ENCODE results near the gene MRPL20.
"Not testable (repeated sequence)": the region's sequence is repeated elsewhere in the genome, so short reads cannot be mapped to it uniquely, and the experiment has no call there.

MRPL20 gene

GRCh38 chr1:1385931-1386330 is 21.2 kb downstream of the MRPL20 start:
- Histone ChIP-seq H3K4me2 (ENCODE audit: low read length) (no peak overlapping the region), H3K36me3 (ENCODE audit: control insufficient read depth in 1 of 2, insufficient read depth in 2 of 2, low read length in 2 of 2) (peaks cover 55 to 69% of the 10 kb centered on the region in 2 experiments), H3K9ac (ENCODE audit: low read length) (no peak overlapping the region), H3K79me2 (ENCODE audit: control insufficient read depth, insufficient read depth, low read length, poor library complexity) (no peaks in the 10 kb centered on the region), H4K12ac (ENCODE audit: low read depth, low read length) (no peak overlapping the region), H3K79me1 (ENCODE audit: low read length) (no peaks in the 10 kb centered on the region), H2AFZ (ENCODE audit: insufficient read depth, low read length, poor library complexity) (no peak overlapping the region), H2BK120ac (ENCODE audit: insufficient read depth, low read length, poor library complexity) (no peak overlapping the region), H4K8ac (ENCODE audit: low read depth, low read length) (no peak overlapping the region), H4K91ac (ENCODE audit: low read depth, low read length) (no peak overlapping the region), H3K4me1 (ENCODE audit: control insufficient read depth in 1 of 2, insufficient read depth in 2 of 2, low read length in 2 of 2) (no peaks in the 10 kb centered on the region), H2BK5ac (ENCODE audit: low read depth, low read length, poor library complexity) (no peak overlapping the region), H3K9me3 (ENCODE audit: insufficient read depth, low read depth, low read length) (peaks cover 3% of the 10 kb centered on the region), H3K4me3 (ENCODE audit: low read depth, low read length) (no peak overlapping the region), H3K23ac (ENCODE audit: low read length) (no peak overlapping the region), H2BK12ac (ENCODE audit: low read length) (no peak overlapping the region), H2AK5ac (ENCODE audit: low read length) (no peak overlapping the region), H3K18ac (ENCODE audit: low read length) (no peak overlapping the region), H3K4ac (ENCODE audit: low read depth, low read length) (no peak overlapping the region), H3K14ac (ENCODE audit: low read length) (no peak overlapping the region), H3K27me3 (ENCODE audit: insufficient read depth, low read length) (no peaks in the 10 kb centered on the region), H3K27ac (ENCODE audit: low read depth, low read length) (no peak overlapping the region)
- DNase-seq, result no peak
- no CpG with 5 or more reads among the region's 8 CpGs for WGBS (ENCODE audit: extremely low coverage, insufficient coverage, insufficient read length)

DNA sequence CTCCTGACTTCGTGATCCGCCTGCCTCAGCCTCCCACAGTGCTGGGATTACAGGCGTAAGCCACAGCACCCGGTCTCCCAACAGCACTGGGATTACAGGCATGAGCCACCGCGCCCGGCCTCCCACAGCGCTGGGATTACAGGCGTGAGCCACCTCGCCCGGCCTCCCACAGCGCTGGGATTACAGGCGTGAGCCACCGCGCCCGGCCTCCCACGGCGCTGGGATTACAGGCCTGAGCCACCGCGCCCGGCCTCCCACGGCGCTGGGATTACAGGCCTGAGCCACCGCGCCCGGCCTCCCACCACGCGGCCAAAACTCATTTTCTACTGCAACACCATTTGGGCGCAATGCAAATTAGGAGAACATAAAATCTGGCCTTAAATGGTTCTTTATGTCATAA is 21.8 kb downstream of the MRPL20 start:
- no CpG with 5 or more reads among the region's 29 CpGs for WGBS (ENCODE audit: extremely low coverage, insufficient coverage, insufficient read length)

DNA sequence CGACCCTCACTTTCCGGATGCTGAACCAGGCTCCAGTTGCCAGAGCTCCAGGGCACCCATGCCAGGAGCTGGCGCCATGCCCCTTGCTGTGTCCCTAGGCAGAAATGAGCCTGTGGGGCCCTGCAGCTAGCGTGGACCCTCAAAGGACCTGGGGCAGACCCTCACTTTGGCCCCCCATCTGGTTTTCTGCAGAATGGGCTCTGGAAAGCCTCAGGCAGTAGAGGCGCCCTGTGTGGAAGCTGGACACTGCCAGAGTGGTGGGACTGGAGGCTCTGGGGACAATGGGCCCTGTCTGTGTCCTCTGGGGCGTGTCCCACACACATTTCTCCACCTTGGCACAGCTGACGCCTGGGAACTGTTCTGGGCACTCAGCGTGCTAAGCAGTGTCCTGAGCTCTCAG is 25.8 kb downstream of the MRPL20 start:
- Histone ChIP-seq H2BK12ac (ENCODE audit: low read length) (no peak overlapping the region), H3K79me1 (ENCODE audit: low read length) (no peaks in the 10 kb centered on the region), H3K23ac (ENCODE audit: low read length) (no peak overlapping the region), H3K4me1 (ENCODE audit: control insufficient read depth in 1 of 2, insufficient read depth in 2 of 2, low read length in 2 of 2) (no peaks in the 10 kb centered on the region), H3K27ac (ENCODE audit: low read depth, low read length) (no peak overlapping the region), H3K9ac (ENCODE audit: low read length) (no peak overlapping the region), H2AFZ (ENCODE audit: insufficient read depth, low read length, poor library complexity) (no peak overlapping the region), H3K36me3 (ENCODE audit: control insufficient read depth in 1 of 2, insufficient read depth in 2 of 2, low read length in 2 of 2) (peaks cover 26 to 37% of the 10 kb centered on the region in 2 experiments), H4K8ac (ENCODE audit: low read depth, low read length) (no peak overlapping the region), H3K9me3 (ENCODE audit: insufficient read depth, low read depth, low read length) (peaks cover 7% of the 10 kb centered on the region), H4K12ac (ENCODE audit: low read depth, low read length) (no peak overlapping the region), H3K4ac (ENCODE audit: low read depth, low read length) (no peak overlapping the region), H3K4me3 (ENCODE audit: low read depth, low read length) (no peak overlapping the region), H3K27me3 (ENCODE audit: insufficient read depth, low read length) (no peaks in the 10 kb centered on the region), H3K18ac (ENCODE audit: low read length) (no peak overlapping the region), H4K91ac (ENCODE audit: low read depth, low read length) (no peak overlapping the region), H3K4me2 (ENCODE audit: low read length) (no peak overlapping the region), H3K79me2 (ENCODE audit: control insufficient read depth, insufficient read depth, low read length, poor library complexity) (no peaks in the 10 kb centered on the region), H2AK5ac (ENCODE audit: low read length) (no peak overlapping the region), H2BK5ac (ENCODE audit: low read depth, low read length, poor library complexity) (no peak overlapping the region), H2BK120ac (ENCODE audit: insufficient read depth, low read length, poor library complexity) (no peak overlapping the region), H3K14ac (ENCODE audit: low read length) (no peak overlapping the region)
- WGBS (ENCODE audit: extremely low coverage, insufficient coverage, insufficient read length), result no CpG with 5 or more reads among the region's 8 CpGs
- DNase-seq, result no peak

More for the DNA sequence above, 21.8 kb downstream of the MRPL20 start:
- not testable (repeated sequence) for DNase-seq; H2AFZ ChIP-seq (ENCODE audit: insufficient read depth, low read length, poor library complexity); H3K9me3 ChIP-seq (ENCODE audit: insufficient read depth, low read depth, low read length); H3K23ac ChIP-seq (ENCODE audit: low read length); H3K4me1 ChIP-seq (ENCODE audit: control insufficient read depth in 1 of 2, insufficient read depth in 2 of 2, low read length in 2 of 2); H3K4me2 ChIP-seq (ENCODE audit: low read length); H4K8ac ChIP-seq (ENCODE audit: low read depth, low read length); H3K18ac ChIP-seq (ENCODE audit: low read length); H2BK5ac ChIP-seq (ENCODE audit: low read depth, low read length, poor library complexity); H3K4me3 ChIP-seq (ENCODE audit: low read depth, low read length); H2BK120ac ChIP-seq (ENCODE audit: insufficient read depth, low read length, poor library complexity); H2AK5ac ChIP-seq (ENCODE audit: low read length); H3K14ac ChIP-seq (ENCODE audit: low read length); H3K9ac ChIP-seq (ENCODE audit: low read length); H4K91ac ChIP-seq (ENCODE audit: low read depth, low read length); H3K79me2 ChIP-seq (ENCODE audit: control insufficient read depth, insufficient read depth, low read length, poor library complexity); H4K12ac ChIP-seq (ENCODE audit: low read depth, low read length); H3K79me1 ChIP-seq (ENCODE audit: low read length); H3K4ac ChIP-seq (ENCODE audit: low read depth, low read length); H3K27ac ChIP-seq (ENCODE audit: low read depth, low read length); H2BK12ac ChIP-seq (ENCODE audit: low read length); H3K27me3 ChIP-seq (ENCODE audit: insufficient read depth, low read length)
- peaks cover 57 to 70% of the 10 kb centered on the region in 2 experiments for H3K36me3 ChIP-seq (ENCODE audit: control insufficient read depth in 1 of 2, insufficient read depth in 2 of 2, low read length in 2 of 2)

DNA sequence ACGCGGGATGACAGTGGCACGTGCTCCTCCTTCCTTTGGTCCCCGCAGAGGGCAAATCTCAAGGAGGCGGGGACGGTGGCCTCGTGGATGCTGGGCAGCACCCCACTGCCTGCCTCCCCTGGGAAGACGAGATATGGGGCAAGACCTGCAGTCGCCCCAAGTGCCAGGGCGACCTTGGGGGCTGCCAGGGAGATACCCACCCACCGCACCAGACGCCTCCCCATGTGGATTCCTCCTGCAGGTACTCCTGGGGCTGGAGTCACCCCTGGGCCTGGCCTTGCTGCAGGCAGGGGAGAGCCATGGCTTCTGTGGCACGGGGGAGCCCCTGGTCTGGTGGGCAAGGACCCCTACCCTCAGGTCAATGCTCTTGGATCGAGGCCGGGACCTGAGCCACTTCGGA is 26.2 kb downstream of the MRPL20 start:
- Histone ChIP-seq H3K4ac (ENCODE audit: low read depth, low read length) (no peak overlapping the region), H3K4me1 (ENCODE audit: control insufficient read depth in 1 of 2, insufficient read depth in 2 of 2, low read length in 2 of 2) (peaks cover 3% of the 10 kb centered on the region in 2 experiments), H3K79me2 (ENCODE audit: control insufficient read depth, insufficient read depth, low read length, poor library complexity) (no peaks in the 10 kb centered on the region), H3K27ac (ENCODE audit: low read depth, low read length) (no peak overlapping the region), H3K4me3 (ENCODE audit: low read depth, low read length) (no peak overlapping the region), H2AK5ac (ENCODE audit: low read length) (no peak overlapping the region), H3K9ac (ENCODE audit: low read length) (no peak overlapping the region), H3K27me3 (ENCODE audit: insufficient read depth, low read length) (no peaks in the 10 kb centered on the region), H3K9me3 (ENCODE audit: insufficient read depth, low read depth, low read length) (peaks cover 7% of the 10 kb centered on the region), H2BK5ac (ENCODE audit: low read depth, low read length, poor library complexity) (no peak overlapping the region), H3K18ac (ENCODE audit: low read length) (no peak overlapping the region), H4K12ac (ENCODE audit: low read depth, low read length) (no peak overlapping the region), H3K14ac (ENCODE audit: low read length) (no peak overlapping the region), H2BK12ac (ENCODE audit: low read length) (no peak overlapping the region), H3K23ac (ENCODE audit: low read length) (no peak overlapping the region), H3K36me3 (ENCODE audit: control insufficient read depth in 1 of 2, insufficient read depth in 2 of 2, low read length in 2 of 2) (peaks cover 25 to 33% of the 10 kb centered on the region in 2 experiments), H2BK120ac (ENCODE audit: insufficient read depth, low read length, poor library complexity) (no peak overlapping the region), H3K4me2 (ENCODE audit: low read length) (no peak overlapping the region), H4K91ac (ENCODE audit: low read depth, low read length) (no peak overlapping the region), H3K79me1 (ENCODE audit: low read length) (peaks cover 3% of the 10 kb centered on the region), H2AFZ (ENCODE audit: insufficient read depth, low read length, poor library complexity) (no peak overlapping the region), H4K8ac (ENCODE audit: low read depth, low read length) (no peak overlapping the region)
- DNase-seq, result no peak
- WGBS (ENCODE audit: extremely low coverage, insufficient coverage, insufficient read length), result no CpG with 5 or more reads among the region's 16 CpGs

Measured in trophoblast cell (in vitro differentiated cells and primary cell).